Tibial nerve (tissue), 4 donors: ENCODE results near the gene GLG1.
"Not testable (repeated sequence)": the region's sequence is repeated elsewhere in the genome, so short reads cannot be mapped to it uniquely, and the experiment has no call there.

ENCODE experiments used
- EP300 ChIP-seq, 2 donors: sonication (generic); formaldehyde crosslinking; IDR thresholded peaks; one replicate each; pipeline ENCODE4 v1.6.1; 2017; ENCODE audit warnings: antibody characterized with exemption in 2 of 2, mild to moderate bottlenecking in 1 of 2
- POLR2A ChIP-seq, 2 donors: fragments of 450-650 bp; IDR thresholded peaks; one replicate each; pipeline ENCODE4 v1.6.1; 2017; ENCODE audit warnings: antibody characterized with exemption in 2 of 2, mild to moderate bottlenecking in 2 of 2, moderate library complexity in 2 of 2
- TF ChIP-seq, protein P1 (sequence below), 5 experiments: fragments of 200-600 bp in 3 of 5; fragments of 450-650 bp in 2 of 5; sonication (generic) in 3 of 5; IDR thresholded peaks; one replicate each; pipeline ENCODE4 v1.5.1; 2016 to 2019; ENCODE audit warnings: antibody characterized with exemption in 5 of 5, mild to moderate bottlenecking in 3 of 5, moderate library complexity in 2 of 5

DNA sequence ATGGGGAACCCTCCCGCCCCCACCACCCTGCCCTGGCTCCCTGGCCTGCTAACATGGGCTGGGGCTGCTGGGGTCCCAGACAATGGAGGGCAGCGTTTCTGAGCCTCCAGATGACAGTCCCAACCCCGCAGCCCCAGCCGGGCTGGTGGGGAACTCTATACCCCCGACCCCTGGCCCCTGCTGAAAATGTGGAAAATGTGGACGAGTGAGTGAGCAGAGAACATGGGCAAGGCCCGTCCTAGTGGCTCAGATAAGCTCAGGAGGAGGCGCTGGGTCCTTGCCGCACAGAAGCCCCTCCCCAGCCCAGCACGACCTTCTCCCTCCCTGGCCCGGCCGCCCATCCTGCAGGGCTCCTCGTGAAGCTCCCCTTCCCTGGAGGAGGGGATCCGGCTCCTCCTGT, 187.1 kb downstream of the GLG1 start:
- TF ChIP-seq EP300, POLR2A (IDR thresholded peaks at IDR 0.05): not testable (repeated sequence)
- TF ChIP-seq, protein P1, sequence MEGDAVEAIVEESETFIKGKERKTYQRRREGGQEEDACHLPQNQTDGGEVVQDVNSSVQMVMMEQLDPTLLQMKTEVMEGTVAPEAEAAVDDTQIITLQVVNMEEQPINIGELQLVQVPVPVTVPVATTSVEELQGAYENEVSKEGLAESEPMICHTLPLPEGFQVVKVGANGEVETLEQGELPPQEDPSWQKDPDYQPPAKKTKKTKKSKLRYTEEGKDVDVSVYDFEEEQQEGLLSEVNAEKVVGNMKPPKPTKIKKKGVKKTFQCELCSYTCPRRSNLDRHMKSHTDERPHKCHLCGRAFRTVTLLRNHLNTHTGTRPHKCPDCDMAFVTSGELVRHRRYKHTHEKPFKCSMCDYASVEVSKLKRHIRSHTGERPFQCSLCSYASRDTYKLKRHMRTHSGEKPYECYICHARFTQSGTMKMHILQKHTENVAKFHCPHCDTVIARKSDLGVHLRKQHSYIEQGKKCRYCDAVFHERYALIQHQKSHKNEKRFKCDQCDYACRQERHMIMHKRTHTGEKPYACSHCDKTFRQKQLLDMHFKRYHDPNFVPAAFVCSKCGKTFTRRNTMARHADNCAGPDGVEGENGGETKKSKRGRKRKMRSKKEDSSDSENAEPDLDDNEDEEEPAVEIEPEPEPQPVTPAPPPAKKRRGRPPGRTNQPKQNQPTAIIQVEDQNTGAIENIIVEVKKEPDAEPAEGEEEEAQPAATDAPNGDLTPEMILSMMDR (IDR thresholded peaks at IDR 0.05): not testable (repeated sequence)
